SU-DHL-6 (cell line): Measurements from ENCODE around the gene CTU2.

Source experiments
- EZH2phosphoT487 ChIP-seq: fragments of 200-600 bp; sonication (generic), shearing (Covaris generic); conservative IDR thresholded peaks from 2 replicates; pipeline ENCODE4 v1.6.1; 2018; ENCODE audit warnings: mild to moderate bottlenecking, antibody characterized with exemption, low read length, moderate library complexity, mixed read lengths
- TF ChIP-seq, protein P1 (sequence below): fragments of 200-600 bp; sonication (generic); IDR thresholded peaks from one replicate; pipeline ENCODE4 v1.5.1; 2017; ENCODE audit warnings: antibody characterized with exemption, mild to moderate bottlenecking, low read length, moderate library complexity; ENCODE audit not compliant: insufficient read depth, poor library complexity, severe bottlenecking

- TF ChIP-seq, protein P1, sequence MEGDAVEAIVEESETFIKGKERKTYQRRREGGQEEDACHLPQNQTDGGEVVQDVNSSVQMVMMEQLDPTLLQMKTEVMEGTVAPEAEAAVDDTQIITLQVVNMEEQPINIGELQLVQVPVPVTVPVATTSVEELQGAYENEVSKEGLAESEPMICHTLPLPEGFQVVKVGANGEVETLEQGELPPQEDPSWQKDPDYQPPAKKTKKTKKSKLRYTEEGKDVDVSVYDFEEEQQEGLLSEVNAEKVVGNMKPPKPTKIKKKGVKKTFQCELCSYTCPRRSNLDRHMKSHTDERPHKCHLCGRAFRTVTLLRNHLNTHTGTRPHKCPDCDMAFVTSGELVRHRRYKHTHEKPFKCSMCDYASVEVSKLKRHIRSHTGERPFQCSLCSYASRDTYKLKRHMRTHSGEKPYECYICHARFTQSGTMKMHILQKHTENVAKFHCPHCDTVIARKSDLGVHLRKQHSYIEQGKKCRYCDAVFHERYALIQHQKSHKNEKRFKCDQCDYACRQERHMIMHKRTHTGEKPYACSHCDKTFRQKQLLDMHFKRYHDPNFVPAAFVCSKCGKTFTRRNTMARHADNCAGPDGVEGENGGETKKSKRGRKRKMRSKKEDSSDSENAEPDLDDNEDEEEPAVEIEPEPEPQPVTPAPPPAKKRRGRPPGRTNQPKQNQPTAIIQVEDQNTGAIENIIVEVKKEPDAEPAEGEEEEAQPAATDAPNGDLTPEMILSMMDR: no peak
- TF ChIP-seq EZH2phosphoT487: no peak
Observed at GRCh38 chr16:88725609-88726407, 19.5 kb downstream of the CTU2 start.
